HCT116 (cell line): ENCODE data around the gene KNSTRN.

Source experiments
- CEBPB ChIP-seq: IDR thresholded peaks from 2 replicates; pipeline ENCODE4 v1.6.1; 2012; ENCODE audit warnings: low read depth
- EZH2 ChIP-seq: fragments of 200-600 bp; sonication (generic); IDR thresholded peaks from 2 replicates; pipeline ENCODE4 v1.6.1; 2017; ENCODE audit warnings: antibody characterized with exemption, mixed run types
- EZH2phosphoT487 ChIP-seq: fragments of 200-600 bp; IDR thresholded peaks from 2 replicates; pipeline ENCODE4 v1.6.1; 2018; ENCODE audit warnings: antibody characterized with exemption, borderline replicate concordance
- JUND ChIP-seq: IDR thresholded peaks from 2 replicates; pipeline ENCODE4 v1.6.1; 2012
- POLR2A ChIP-seq: IDR thresholded peaks from 2 replicates; pipeline ENCODE4 v1.7.0; 2011; ENCODE audit warnings: borderline replicate concordance; ENCODE audit not compliant: insufficient read depth, insufficient read length; ENCODE audit errors: extremely low read depth
- POLR2AphosphoS5 ChIP-seq: IDR thresholded peaks from 2 replicates; pipeline ENCODE4 v1.6.1; 2011; ENCODE audit warnings: mild to moderate bottlenecking, low read depth, low read length, moderate library complexity
- REST ChIP-seq: IDR thresholded peaks from 2 replicates; pipeline ENCODE4 v1.6.1; 2012; ENCODE audit warnings: low read depth
- SIN3A ChIP-seq: IDR thresholded peaks from 2 replicates; pipeline ENCODE4 v1.6.1; 2012; ENCODE audit warnings: low read depth
- SP1 ChIP-seq: IDR thresholded peaks from 2 replicates; pipeline ENCODE4 v1.6.1; 2012; ENCODE audit warnings: low read depth
- SRF ChIP-seq: IDR thresholded peaks from 2 replicates; pipeline ENCODE4 v1.6.1; 2012; ENCODE audit warnings: low read depth
- TF ChIP-seq, protein P1 (sequence below), 3 experiments: fragments of 200-600 bp in 1 of 3; sonication (generic) in 1 of 3; IDR thresholded peaks in 2 of 3; conservative IDR thresholded peaks in 1 of 3; 2 replicates each; pipeline ENCODE4 v1.5.1; 2012 to 2017; ENCODE audit warnings: low read depth in 2 of 3, low read length in 2 of 3, antibody characterized with exemption in 1 of 3, borderline replicate concordance in 1 of 3, control low read depth in 1 of 3, mild to moderate bottlenecking in 1 of 3, mixed read lengths in 1 of 3, mixed run types in 1 of 3, moderate library complexity in 1 of 3; ENCODE audit not compliant: insufficient read depth in 1 of 3
- TF ChIP-seq, protein P2 (sequence below): IDR thresholded peaks from 2 replicates; pipeline ENCODE4 v1.6.1; 2012
- TF ChIP-seq, protein P3 (sequence below): IDR thresholded peaks from 2 replicates; pipeline ENCODE4 v1.6.1; 2011; ENCODE audit warnings: mild to moderate bottlenecking, low read length, moderate library complexity; ENCODE audit not compliant: insufficient replicate concordance; ENCODE audit errors: extremely low read depth

DNA sequence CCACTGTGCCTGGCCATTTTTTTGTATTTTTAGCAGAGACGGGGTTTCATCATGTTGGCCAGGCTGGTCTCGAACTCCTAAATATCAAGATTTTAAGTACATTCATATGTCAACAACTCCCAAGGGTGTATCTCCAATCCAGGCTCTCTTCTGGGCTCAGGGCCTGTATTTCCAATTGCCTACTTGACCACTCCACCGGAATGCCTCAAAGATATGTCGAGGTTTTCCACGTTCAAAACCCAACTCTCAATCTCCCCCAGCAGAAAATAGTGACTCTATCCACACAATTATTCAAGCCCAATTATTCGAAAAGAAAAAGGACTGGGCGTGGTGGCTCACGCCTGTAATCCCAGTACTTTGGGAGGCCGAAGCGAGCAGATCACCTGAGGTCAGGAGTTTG is 1.9 kb upstream of the KNSTRN start:
- TF ChIP-seq, protein P1, sequence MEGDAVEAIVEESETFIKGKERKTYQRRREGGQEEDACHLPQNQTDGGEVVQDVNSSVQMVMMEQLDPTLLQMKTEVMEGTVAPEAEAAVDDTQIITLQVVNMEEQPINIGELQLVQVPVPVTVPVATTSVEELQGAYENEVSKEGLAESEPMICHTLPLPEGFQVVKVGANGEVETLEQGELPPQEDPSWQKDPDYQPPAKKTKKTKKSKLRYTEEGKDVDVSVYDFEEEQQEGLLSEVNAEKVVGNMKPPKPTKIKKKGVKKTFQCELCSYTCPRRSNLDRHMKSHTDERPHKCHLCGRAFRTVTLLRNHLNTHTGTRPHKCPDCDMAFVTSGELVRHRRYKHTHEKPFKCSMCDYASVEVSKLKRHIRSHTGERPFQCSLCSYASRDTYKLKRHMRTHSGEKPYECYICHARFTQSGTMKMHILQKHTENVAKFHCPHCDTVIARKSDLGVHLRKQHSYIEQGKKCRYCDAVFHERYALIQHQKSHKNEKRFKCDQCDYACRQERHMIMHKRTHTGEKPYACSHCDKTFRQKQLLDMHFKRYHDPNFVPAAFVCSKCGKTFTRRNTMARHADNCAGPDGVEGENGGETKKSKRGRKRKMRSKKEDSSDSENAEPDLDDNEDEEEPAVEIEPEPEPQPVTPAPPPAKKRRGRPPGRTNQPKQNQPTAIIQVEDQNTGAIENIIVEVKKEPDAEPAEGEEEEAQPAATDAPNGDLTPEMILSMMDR (IDR thresholded peaks at IDR 0.05 in 2 of 3, conservative IDR thresholded peaks at IDR 0.05 in 1 of 3; ENCODE audit: borderline replicate concordance in 1 of 3, insufficient read depth in 1 of 3, low read depth in 2 of 3, low read length in 2 of 3) = no peak
- TF ChIP-seq REST = no peak
- TF ChIP-seq JUND = no peak
- TF ChIP-seq, protein P2, sequence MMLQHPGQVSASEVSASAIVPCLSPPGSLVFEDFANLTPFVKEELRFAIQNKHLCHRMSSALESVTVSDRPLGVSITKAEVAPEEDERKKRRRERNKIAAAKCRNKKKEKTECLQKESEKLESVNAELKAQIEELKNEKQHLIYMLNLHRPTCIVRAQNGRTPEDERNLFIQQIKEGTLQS = no peak
- TF ChIP-seq, protein P3, sequence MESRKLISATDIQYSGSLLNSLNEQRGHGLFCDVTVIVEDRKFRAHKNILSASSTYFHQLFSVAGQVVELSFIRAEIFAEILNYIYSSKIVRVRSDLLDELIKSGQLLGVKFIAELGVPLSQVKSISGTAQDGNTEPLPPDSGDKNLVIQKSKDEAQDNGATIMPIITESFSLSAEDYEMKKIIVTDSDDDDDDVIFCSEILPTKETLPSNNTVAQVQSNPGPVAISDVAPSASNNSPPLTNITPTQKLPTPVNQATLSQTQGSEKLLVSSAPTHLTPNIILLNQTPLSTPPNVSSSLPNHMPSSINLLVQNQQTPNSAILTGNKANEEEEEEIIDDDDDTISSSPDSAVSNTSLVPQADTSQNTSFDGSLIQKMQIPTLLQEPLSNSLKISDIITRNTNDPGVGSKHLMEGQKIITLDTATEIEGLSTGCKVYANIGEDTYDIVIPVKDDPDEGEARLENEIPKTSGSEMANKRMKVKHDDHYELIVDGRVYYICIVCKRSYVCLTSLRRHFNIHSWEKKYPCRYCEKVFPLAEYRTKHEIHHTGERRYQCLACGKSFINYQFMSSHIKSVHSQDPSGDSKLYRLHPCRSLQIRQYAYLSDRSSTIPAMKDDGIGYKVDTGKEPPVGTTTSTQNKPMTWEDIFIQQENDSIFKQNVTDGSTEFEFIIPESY = no peak
- TF ChIP-seq SIN3A = no peak
- TF ChIP-seq POLR2A = no peak
- no peak for TF ChIP-seq CEBPB
- TF ChIP-seq EZH2 = no peak
- no peak for TF ChIP-seq EZH2phosphoT487
- TF ChIP-seq SRF = no peak
- TF ChIP-seq SP1 = no peak
- TF ChIP-seq POLR2AphosphoS5 = no peak
